HTERT RPE-1 (cell line): Measurements from ENCODE around the gene TMA7B.
"Not testable (repeated sequence)": the region's sequence is repeated elsewhere in the genome, so short reads cannot be mapped to it uniquely, and the experiment has no call there.

Experiments used
- in situ Hi-C: fragments of 300-500 bp; cut with MboI; formaldehyde crosslinking; loops from 4 replicates; pipeline ENCODE4 v1.14.3; 2020; ENCODE audit warnings: low sequenced_read_pairs

TMA7B gene

DNA sequence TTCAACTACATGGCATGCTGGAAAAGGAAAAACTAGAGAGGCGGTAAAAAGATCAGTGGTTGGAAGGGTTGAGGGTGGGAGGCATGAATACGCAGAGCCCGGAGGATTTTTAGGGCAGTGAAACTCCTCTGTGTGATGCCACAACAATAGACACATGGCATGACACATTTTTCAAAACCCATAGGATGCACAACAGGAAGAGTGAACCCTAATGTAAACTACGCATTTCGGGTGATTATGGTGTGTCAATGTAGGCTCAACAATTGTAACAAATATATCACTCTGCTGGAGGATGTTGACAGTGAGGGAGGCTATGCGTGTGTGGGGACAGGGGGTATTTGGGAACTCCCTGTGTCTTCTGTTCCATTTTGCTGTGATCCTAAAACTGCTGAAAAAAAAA is 18.9 kb downstream of the TMA7B start:
- in situ Hi-C loops: no loop called here

DNA sequence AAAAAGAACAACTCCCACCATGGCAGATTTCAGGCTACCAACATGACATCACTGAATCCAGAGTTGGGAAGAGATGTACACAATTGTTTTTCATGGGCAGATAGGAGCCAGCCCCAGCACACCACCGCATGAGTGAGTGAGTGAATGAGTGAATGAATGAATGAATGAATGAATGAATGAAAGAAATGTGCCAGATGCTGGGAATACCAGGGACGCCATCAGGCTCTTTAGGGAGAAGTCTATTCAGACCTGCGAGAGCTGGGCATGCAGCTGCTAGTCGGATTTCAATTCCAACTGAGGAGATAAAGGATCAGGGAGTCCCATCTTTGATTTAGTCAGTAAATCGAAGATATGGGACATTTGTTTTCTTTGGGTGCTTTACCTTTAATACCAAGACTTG is 19.3 kb downstream of the TMA7B start:
- in situ Hi-C loops: no loop called here

DNA sequence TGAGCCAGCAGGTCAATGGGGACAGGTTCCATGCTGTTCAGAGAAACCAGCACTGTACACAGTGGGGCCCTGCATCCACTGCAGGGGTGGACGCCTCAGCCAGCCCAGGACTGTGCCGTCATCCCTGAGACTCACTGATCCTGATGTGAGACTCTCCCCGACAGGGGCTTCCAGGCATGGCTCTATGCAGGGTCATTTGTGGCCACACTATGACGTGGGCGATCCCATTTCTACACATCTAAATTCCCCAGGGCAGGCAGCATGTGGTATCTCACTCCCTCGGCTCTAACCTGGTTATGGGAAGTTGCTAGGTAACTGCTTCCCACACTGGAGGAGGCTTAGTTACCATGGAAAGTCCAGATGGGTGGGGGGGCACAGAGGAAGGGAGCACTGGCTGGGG is 20.4 kb downstream of the TMA7B start:
- in situ Hi-C loops: no loop called here

DNA sequence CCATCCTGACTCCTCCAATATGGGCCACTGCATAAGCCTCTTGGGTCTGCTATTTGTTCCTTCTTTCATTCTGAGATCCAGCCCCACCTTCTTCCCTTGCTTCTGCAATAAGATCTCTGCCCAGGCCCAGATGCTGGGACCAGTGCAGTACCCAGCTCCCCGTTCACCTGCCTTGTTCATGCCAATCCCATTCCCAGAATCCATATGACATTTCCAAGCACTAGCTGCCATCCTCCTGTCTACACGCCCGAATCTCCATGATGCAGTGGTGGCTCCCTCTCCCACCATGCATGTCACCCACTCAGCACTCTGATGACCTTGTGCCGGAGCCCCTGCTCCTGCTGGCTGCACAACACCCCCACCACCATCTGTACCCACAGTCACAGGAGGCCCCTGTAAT is 23.1 kb downstream of the TMA7B start:
- in situ Hi-C loops: no loop called here

GRCh38 chr22:39984006-39984405 is 23.8 kb downstream of the TMA7B start:
- in situ Hi-C loops: no loop called here

DNA sequence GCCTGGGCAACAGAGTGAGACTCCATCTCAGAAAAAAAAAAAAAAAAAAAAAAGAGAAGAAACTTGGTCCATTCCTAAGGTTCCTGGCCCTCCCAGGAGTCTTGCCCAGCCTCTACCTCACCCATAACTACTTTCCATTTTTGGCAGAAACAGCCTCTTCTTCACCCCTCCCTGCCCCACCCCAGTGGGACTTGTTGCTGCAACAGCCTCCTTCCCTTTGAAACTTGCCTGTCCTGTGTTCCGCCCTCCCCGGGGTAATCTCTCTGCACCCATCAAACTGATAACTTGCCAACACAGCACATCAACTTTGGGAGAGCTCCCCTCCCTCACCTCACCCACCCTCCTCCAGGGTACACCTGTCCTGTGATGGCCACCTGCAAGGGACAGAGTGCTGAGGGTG is 24.5 kb downstream of the TMA7B start:
- in situ Hi-C loops: no loop called here

DNA sequence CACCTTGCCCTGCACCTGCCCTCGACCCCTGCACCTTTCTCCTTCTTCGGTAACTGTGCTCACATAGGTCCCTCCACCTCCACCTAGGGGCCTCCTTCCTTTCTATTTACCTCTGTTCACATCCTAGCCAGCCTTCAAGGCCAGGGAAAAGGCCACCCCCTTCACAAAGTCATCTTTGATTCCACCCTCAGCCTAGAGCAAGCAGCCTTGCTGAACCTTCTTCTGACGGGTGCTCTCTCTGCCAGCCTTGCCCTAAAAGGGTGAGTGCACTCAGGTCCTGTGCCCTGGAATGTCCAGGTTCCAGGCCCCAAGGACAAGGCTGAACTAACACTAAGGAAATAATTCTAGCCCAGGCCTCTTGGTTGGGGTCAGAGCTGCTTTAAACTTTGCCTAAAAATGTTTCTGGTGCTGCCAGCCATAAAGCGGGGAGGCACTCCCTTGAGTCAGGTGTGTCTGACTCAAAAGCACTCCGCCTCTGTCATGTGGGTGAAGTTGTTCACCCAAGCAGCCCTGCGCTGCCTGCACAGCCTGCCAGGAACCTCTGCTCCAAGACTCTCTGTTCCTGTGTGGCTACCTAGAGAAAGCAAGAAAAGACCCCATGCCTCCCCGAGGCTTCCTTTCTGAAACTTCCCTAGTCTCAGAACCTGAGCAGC is 25.3 kb downstream of the TMA7B start:
- in situ Hi-C loops: no loop called here

- in situ Hi-C loops: no loop called here
These were observed 28.4 kb downstream of the TMA7B start for GRCh38 chr22:39988386-39989114.

GRCh38 chr22:39989633-39990032 is 29.4 kb downstream of the TMA7B start:
- in situ Hi-C loops: no loop called here

DNA sequence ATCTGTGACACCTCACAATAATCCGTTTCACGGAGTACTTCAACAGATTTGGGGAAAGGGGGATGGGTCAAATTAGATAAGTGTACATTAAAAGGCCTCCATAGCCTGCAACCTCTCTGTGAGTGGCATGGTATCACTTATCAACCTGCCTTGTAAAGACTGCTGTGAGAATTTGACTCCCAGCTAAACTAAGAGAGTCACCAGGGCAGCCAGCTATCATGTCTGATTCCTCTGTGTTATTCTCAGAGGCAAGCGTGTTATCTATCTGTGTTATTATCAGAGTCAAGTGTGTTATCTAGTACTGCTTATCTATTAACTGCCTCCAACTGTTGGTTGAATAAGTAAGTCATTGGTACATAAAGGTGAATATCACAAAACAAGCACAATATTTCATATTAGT is 30.5 kb downstream of the TMA7B start:
- in situ Hi-C loops: no loop called here

DNA sequence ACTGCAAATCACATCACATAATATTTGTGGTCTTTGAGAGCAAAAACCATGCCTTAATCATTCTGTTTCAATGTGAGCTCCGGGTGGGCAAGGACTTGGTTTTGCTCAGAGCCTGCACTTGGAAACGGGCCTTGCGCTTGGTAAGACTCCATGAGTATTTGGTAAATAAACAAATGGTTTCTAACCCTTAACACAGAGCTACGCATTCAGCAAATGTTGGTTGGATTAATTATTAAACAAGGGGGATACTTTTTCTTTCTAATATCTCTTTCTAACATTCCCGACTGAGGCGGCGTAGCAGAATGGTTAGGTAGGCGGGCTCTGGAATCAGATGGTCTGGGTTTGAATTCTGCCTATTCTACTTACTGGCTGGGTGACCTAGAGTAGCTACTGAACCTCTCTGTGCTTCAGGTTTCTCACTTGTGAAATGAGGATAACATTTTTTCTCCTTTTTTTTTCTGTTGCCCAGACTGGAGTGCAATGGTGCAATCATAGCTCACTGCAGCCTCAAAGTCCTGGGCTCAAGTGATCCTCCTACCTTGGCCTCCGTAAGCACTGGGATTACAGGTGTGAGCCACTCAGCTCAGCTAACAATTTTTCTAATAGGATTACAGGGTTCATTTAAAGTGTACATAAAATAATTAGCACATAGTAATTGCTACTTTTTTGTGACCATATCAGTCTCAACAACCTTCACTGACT is 31.1 kb downstream of the TMA7B start:
- in situ Hi-C loops: no loop called here

DNA sequence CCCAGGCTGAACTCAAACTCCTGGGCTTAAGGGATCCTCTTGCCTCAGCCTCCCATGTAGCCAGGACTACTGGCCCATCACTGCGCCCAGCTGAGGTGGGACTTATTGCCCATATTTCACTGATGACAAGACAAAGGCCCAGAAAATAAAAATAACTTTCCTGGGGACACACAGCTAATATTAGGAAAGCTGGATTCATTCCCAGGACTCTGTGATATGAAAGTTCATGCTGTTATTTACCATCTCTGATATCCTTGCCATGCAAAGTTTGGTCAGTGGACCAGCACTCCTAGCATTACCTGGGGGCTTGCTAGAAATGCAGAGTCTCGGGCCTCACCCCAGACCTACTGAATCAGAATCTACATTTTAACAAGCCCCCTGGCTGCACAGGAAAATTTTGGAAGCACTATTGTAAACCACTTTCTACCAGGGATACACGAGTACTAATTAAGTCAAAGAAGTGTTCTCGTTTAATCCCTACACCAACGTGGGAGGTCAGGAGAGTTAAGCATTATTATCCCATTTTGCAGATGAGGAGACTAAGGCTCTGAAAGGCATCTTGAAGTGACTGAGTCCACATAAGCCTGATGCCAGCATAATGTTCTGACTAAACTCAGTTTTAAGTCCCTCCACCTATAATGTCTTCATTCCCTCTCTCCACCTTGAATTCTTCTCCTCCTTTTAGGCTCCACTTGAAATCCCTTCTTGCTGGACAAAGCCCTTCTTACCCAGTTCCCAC is 32.1 kb downstream of the TMA7B start:
- in situ Hi-C loops: no loop called here

DNA sequence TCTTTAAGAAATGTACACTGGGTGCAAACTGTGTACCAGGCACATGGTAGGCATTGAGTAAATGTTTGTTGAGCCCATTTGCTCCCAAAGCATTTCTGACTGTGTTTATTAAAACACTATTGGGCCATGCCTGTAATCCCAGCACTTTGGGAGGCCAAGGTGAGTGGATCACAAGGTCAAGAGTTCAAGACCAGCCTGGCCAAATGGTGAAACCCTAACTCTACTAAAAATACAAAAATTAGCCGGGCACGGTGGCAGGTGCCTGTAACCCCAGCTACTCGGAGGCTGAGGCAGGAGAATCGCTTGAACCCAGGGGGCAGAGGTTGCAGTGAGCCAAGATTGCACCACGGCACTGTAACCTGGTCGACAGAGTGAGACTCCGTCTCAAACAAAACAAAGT is 32.7 kb downstream of the TMA7B start:
- in situ Hi-C loops: not testable (repeated sequence)

GRCh38 chr22:39994041-39994565 is 33.9 kb downstream of the TMA7B start:
- in situ Hi-C loops: no loop called here

- in situ Hi-C loops: no loop called here
These were observed 34.6 kb downstream of the TMA7B start, which contains the start of gene FAM83F for GRCh38 chr22:39994566-39995392. TSS of gene FAM83F (plus strand) at chr22:39994954. CDS start at chr22:39995043, 89 bp downstream.

DNA sequence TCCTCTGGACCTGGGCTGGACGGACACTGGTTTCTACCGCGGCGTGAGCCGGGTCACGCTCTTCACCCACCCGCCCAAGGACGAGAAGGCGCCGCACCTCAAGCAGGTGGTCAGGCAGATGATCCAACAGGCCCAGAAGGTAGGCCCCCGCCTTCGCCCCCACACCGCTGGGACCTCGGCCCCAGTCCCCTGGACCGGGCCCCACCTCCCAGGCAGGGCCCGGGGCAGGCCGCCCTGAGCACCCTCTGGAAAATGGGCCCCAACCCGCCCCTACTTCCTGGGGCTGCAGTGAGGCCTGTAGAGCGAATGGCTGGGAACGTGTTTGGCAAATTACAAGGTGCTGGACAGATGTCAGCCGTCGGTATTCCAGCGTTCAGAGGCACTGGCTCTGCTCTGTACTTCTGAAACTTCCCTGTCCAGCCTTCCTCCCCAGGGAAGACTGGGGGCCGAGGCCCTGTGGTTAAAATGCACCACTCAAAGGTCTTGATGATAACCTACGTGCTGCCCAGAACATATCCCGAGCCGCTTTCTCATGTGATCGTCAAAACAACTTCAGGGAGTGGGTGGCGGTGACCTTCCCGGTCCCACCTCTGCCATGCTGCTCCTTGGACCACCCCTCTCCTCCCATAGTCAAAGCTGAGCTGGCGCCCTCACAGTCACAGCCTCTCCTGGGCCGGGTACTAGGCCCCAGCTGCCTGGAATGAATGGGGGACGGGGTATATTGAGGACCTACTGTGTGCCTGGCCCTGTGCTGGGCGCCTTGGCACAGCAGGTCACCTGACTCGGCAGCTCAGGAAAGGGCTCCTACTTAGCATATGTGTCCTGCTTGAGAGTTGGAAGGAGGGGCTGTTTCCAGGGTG is 35.4 kb downstream of the TMA7B start:
- in situ Hi-C loops: no loop called here

DNA sequence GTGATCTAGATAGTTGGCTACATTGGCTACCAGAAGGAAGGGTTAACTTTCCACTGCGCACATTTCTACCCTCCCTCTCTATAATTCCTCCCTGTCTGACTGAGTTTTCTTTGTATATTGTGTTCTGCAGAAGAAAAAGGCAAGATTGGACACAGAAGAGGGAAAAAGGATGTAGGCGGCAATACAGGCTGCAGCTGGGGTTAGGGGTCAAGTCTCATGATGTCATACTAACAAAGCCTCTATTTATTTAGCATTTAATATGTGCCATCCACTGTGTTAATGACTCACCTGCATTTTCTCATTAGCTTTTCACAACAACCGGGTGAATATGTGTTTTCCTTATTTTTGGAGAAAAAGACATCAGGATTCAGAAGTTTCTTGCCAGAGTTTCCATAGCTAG is 36.5 kb downstream of the TMA7B start:
- in situ Hi-C loops: no loop called here

- in situ Hi-C loops: no loop called here
These were observed 37.2 kb downstream of the TMA7B start for GRCh38 chr22:39997421-39997820.
